HG03439 (cell line): Measurements from ENCODE around the gene CYB5A.

ENCODE experiments used
- ATAC-seq: cut with Tn5 transposase; IDR thresholded peaks from one replicate; pipeline ENCODE4 v1.9.1; 2021; ENCODE audit warnings: mild to moderate bottlenecking, moderate library complexity; ENCODE audit not compliant: unreplicated experiment

CYB5A gene

GRCh38 chr18:74278058-74278457, 13.7 kb downstream of the CYB5A start:
- ATAC-seq = no peak

DNA sequence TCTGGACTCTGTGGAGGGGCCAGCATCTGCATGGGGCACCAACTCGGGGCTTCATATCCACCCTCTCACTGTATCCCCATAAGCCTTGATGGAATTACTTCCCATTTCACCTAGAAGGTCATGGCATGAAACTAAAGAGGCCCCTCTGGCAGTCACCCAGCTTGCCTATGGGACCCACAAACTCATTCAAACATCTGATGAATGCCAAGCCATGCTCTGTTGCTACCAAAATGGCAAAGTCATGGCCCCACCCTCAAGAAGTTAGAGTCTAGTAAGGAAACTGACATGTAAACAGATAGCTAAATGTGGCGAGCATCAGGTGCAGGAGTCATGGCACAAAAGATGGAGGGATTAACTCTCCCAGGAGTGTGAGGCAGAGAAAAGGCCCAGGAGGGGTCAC, 14.5 kb downstream of the CYB5A start:
- no peak for ATAC-seq

GRCh38 chr18:74276609-74277008, 15.2 kb downstream of the CYB5A start:
- ATAC-seq = no peak

GRCh38 chr18:74275736-74276135, 16.0 kb downstream of the CYB5A start:
- ATAC-seq = no peak

DNA sequence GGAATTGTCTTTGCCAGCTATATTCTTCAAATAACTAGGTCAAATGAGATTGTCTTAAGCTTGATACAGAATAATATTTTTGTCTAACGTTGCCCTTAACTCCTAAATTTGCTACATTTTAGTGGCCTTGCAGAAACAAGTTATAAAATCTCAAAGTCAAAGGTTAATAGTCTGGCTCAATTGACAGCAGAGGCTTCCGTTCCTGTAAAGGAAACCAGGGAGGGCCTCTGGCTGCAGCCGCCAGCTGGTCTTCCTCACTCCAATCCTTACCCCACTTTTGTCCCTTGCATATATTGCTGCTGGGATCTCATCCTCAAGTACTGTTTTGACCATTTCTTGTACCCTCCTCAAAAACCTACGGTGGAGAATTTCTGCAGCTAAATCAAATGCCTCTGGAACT, 17.1 kb downstream of the CYB5A start:
- ATAC-seq = no peak

GRCh38 chr18:74273394-74273793, 18.4 kb downstream of the CYB5A start:
- no peak for ATAC-seq

- ATAC-seq = no peak
These were observed 20.1 kb downstream of the CYB5A start for GRCh38 chr18:74271635-74272034.

GRCh38 chr18:74268933-74269620, 22.7 kb downstream of the CYB5A start:
- no peak for ATAC-seq

DNA sequence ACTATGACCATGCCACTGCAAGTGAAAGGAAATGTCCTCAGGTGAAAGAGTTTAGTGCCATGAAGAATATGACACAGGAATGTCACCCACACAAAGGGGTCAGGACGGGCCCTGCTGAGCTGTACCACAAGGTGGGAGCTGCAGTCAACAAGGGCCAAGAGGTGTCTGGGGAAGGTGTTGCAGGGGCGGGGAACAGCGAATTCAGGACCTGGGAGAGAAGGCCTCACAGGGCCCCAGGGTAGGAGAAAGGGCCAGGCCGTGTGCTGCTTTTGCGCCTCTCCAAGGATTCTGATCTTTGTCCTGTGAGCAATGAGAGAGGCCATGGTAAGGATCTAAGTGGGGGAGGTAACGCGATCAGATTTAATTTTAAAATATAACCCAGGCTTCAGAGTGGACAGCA, 23.6 kb downstream of the CYB5A start:
- no peak for ATAC-seq

DNA sequence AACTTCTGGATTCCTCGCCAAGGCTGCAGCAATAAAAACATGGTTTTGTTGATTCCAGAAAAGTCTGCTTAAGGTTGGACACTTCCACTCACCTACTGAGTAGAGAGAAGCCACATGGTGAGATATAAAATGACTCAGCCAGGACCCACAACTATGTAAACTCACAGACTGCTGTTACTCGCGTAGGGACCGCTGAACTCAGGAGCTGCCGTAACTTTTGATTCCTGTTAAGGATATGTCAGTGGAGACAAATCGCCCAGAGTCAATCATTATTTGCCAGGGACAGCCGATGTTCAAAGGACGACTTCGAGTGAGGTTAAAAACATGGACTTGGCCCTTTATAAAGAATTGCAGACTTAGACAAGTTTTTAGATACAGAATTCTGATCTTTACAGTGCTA, 25.6 kb downstream of the CYB5A start:
- ATAC-seq = no peak

DNA sequence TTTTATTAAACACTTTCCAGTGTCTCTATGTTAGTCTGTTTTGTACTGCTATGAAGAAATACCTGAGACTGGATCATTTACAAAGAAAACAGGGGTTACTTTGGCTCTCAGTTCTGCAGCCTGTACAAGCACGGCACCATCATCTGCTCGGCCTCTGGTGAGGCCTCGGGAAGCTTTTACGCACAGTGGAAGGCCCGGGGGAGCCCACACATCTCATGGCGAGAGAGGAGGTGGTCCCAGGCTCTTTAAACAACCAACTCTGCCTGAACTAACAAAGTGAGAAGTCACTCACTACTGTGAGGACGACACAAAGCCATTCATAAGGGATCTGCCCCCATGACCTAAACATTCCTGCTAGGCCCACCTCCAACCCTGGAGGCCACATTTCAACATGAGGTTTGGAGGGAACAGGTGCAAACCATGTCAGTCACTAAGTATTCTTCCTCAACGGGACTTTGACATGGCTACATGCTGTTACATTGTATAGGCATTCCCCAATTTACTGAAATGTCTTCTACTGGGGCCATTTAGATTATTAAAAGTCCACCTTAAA, 26.1 kb downstream of the CYB5A start:
- no peak for ATAC-seq

DNA sequence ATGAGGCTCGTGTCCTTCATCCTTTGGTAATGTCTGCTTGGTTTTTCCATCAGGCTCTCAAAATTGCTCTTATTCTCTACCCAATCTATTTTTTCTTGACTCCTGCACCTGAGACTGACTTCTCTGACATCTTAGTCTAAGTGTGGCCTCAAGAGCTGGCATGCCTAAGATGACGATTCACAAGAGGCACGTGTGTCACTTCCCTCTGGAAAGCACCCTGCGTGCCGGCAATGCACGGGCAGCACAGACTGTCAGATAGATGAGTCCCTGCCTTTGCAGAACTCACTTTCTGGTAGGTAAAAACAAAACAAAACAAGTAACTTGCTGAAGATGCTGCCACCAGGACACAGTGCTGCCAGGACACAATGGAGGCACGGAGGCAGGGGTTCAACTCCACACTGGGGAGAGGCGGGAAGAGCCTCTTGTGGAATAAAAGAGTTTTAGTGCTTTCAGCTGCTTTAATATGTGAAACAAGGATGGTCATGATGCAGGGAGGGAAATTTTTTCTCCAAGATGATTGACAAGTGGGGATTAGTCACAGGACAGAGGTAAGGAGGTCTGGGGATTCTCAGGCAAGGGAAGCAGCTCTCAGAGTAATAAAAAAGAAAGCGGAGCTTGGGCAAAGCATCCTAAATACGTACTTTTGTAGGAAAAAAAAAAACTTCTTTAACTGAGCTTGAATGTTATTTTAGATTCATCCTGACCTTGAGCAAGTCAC, 27.3 kb downstream of the CYB5A start:
- ATAC-seq = peak; percentile 94

DNA sequence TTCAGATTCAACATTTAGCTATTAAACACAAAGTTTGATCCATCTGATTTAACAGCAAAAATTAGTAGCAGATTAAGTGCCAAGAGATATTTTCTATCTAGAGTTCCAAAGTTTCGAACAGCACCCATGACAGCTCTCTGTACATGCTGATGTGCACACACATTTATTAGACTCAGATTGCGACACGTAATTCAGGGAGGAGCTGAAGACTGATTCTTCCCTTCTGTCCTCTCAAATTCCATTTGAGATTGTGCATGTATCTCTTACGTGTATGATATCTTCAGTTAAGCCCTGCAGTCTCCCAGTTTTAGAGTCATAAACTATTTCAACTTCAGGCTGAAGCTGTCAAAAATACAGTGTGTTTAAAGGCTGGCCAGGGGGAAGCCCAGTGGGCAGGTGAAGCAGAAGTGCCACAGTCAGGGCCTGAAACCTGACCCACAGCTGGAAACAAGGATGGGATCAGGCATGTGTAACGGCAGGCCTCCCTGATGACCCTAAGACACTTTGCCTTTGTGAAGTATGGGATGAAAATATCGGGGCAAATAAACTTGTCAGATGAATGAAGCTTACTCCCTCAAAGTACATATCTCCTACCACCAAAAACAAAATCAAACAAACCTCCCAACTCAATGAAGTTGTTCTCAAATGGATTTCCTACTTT, 30.6 kb downstream of the CYB5A start:
- ATAC-seq = no peak

- no peak for ATAC-seq
These were observed 32.4 kb downstream of the CYB5A start for GRCh38 chr18:74259347-74259746.

DNA sequence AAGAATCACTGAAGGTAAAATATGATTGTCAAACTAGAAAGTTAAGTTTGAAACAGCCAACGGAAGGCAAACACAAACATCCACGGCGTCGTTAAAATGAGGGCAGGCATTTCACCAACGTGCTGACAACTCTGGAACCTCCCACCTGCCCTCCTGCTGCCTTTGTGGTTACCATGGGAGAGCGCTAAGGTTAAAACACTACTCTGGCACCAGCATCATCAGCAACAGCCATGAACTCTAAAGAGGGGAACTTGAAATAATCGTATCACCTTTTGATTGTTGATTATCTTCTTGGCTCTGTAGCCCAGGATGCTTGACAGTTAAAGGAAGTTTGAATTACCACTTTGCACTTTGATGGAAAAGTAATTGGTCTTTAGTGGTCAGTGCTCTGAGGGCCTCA, 34.7 kb downstream of the CYB5A start:
- ATAC-seq = no peak

DNA sequence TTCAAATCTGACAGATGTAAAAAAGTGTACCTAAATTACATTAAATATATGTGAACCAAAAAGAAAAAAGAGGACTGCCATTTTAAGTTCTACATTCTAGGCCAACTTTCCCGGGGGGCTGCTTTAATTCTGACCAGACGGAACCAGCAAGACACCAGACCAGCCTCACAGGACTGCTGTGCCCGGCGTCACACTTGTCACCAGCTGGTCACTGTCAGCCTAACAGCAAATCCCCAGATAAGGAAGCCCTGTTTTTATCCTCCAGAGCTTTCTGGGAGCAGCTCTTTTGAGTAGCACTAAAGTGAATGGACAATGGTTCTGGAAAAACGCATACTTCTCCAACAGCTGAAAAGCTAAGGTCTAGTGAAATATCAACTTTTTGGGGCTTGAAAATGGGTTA, 35.6 kb downstream of the CYB5A start:
- no peak for ATAC-seq

GRCh38 chr18:74255131-74255616, 36.6 kb downstream of the CYB5A start:
- no peak for ATAC-seq

GRCh38 chr18:74252039-74252395, 39.7 kb downstream of the CYB5A start:
- no peak for ATAC-seq

- no peak for ATAC-seq
These were observed 40.3 kb downstream of the CYB5A start for GRCh38 chr18:74251297-74252038.

DNA sequence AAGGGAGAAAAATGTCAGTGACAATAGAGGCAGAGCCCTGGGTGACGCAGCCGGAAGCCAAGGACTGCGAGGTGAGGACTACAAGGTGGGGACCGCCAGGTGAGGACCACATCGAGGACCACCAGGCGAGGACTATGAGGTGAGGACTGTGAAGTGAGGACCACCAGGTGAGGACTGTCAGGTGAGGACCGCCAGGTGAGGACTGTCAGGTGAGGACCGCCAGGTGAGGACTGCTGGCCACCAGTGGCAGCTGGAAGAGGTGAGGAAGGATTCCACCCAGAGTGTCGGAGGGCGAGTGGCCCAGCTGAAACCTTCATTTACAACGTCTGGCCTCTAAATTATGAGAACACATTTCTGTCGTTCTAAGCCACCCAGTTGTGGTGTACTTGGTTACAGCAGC, 41.6 kb downstream of the CYB5A start:
- ATAC-seq = no peak
